Neural cell (in vitro differentiated cells): ENCODE data around the gene PPFIBP1.

Experiments used
- CTCF ChIP-seq: fragments of 450-650 bp; IDR thresholded peaks from 2 replicates; pipeline ENCODE4 v1.5.1; 2014; ENCODE audit warnings: antibody characterized with exemption, mild to moderate bottlenecking, moderate library complexity; ENCODE audit not compliant: poor library complexity, severe bottlenecking
- EP300 ChIP-seq: fragments of 450-650 bp; conservative IDR thresholded peaks from 2 replicates; pipeline ENCODE4 v1.6.1; 2014; ENCODE audit warnings: antibody characterized with exemption, mild to moderate bottlenecking, moderate library complexity; ENCODE audit not compliant: poor library complexity, severe bottlenecking
- EZH2 ChIP-seq: fragments of 200-600, 300-800 bp; shearing (Covaris generic), sonication (generic); IDR thresholded peaks from 2 replicates; pipeline ENCODE4 v1.6.1; 2014; ENCODE audit warnings: antibody characterized with exemption, low read length, borderline replicate concordance, mild to moderate bottlenecking; ENCODE audit not compliant: insufficient read depth, poor library complexity, severe bottlenecking
- MXI1 ChIP-seq: fragments of 450-650 bp; conservative IDR thresholded peaks from 2 replicates; pipeline ENCODE4 v1.6.1; 2014; ENCODE audit warnings: antibody characterized with exemption, mild to moderate bottlenecking; ENCODE audit not compliant: poor library complexity, severe bottlenecking
- POLR2AphosphoS5 ChIP-seq: IDR thresholded peaks from 2 replicates; pipeline ENCODE4 v1.6.1; 2012
- RAD21 ChIP-seq: fragments of 450-650 bp; conservative IDR thresholded peaks from 2 replicates; pipeline ENCODE4 v1.6.1; 2014; ENCODE audit warnings: antibody characterized with exemption, mild to moderate bottlenecking, moderate library complexity
- REST ChIP-seq: IDR thresholded peaks from 2 replicates; pipeline ENCODE4 v1.6.1; 2012; ENCODE audit warnings: borderline replicate concordance
- SMC3 ChIP-seq: fragments of 450-650 bp; conservative IDR thresholded peaks from 2 replicates; pipeline ENCODE4 v1.6.1; 2014; ENCODE audit warnings: antibody characterized with exemption, mild to moderate bottlenecking, moderate library complexity; ENCODE audit not compliant: poor library complexity
- TAF1 ChIP-seq: IDR thresholded peaks from 2 replicates; pipeline ENCODE4 v1.6.1; 2012; ENCODE audit warnings: low read depth

- TF ChIP-seq CTCF (no peak), EZH2 (no peak), POLR2AphosphoS5 (no peak), REST (no peak), RAD21 (no peak), TAF1 (no peak), MXI1 (no peak), EP300 (no peak), SMC3 (no peak)
Measured at GRCh38 chr12:27551172-27551840, 27.3 kb downstream of the PPFIBP1 start.
